ENCODE results near the gene SERPINF2. TPM values are rescaled to one million over a fixed set of nuclear protein-coding genes. Genes with fewer than 3 reads are reported as not detected.
"Not testable (repeated sequence)": the region's sequence is repeated elsewhere in the genome, so short reads cannot be mapped to it uniquely, and the experiment has no call there.

Gene SERPINF2
- total RNA-seq, 1 donor from 2014 or later = not detected

DNA sequence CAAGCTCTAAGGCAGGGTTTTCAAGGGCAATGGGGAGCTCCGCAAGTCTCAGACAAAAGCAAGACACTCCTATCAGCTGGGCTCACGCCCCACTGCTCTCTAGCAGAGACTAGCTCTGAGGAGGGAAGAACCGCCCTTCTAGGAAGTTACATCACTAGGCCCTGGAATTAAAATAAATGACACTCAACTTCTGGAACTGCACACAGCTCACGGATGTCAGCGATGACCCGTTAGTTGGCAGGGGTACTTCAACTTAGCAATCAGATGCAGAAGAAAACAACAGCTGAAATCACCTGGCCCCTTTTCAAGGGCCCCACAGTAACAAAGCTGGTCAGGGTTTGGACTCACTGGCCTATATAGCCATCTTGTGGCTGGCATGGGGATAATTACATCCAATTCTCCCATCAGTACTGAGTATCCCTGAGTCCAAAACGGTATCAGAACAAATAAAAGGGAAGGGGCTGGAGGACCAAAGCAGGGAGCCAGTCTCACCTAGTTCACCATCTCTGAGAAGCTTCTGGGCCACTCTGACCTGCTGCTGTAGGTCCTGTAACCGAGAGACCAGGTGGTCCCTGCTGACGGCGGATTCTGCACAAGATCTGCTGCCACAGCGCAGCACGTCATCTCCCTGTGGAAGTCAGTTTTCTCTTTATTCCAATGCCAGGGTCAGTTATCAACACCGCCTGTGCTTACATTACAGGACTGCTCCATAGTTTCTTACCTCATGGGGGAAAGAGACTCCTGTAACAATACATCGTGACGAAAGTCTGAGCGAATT is 41.4 kb downstream of the SERPINF2 start:
- DNase-seq (ENCODE audit: low spot score in 2 of 2) = peak; percentile 38 to 65
- FAIRE-seq = no peak

DNA sequence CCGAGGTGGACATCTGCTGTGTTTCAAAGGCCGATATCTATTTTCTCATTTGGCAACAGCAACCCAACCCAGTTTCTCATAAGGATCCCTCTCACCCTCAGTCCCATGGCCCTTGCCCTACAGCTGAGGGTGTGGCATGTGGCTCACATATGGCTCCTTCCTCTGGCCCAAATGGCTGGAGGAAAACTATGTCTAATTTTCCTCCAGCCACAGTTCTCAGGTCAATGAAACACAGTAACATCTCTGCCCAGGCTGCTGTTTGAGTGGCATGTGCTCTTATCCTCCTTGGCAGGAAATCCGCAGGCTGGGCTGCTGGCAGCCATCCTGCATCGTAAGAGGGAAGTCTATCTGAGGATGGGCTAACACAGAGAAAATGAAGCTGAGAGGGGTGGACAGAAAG is 43.3 kb downstream of the SERPINF2 start:
- DNase-seq (ENCODE audit: low spot score in 2 of 2) (no peak), FAIRE-seq (no peak)

DNA sequence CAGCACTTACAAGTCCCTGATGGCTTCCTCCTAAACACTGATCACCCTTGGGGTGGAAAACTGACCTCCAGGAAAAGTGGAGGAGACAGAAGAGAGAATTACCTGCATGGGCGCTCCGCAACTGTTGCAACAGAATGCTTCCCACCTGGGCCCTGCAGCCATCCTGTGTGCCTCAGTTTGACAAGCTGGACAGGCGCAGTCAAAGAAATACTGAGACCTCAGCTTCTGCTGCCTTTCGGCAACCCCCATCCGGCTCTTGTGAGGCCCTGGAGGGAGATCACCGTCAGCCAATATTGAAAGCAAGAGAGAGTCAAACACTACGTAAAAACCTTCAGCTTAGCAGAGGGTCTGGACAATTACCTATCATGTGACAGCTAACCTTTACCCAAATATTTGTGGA is 44.0 kb downstream of the SERPINF2 start:
- DNase-seq (ENCODE audit: low spot score in 2 of 2) = no peak
- FAIRE-seq = no peak

DNA sequence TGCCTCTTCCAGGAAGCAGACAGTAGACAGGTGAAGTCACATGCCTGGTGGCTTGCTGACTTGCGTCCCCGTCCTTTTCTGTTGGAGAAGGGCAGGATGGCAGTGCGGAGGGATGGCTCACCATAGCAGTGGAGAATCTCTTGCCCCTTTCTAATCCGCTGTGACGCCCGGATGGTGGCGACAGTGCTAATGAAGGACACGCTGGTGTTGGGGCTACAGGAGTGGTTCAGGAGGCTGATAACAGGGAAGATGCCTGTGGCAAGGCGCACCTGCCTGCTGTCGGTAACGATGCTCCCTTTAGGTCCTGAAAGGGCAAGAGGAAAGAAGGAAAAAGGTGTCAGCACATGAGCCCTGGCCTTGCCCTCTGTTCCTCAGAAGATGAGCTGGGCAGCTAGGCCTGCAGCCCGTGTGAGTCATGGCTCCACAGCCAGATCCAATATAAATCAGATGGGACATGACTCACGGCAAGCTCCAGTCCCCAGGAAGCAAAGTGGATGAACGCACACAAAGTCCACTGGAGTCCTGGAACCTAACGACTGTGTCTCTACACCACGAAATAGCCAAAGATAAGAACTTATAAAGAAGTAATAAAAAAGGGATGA is 44.7 kb downstream of the SERPINF2 start:
- DNase-seq (ENCODE audit: low spot score in 2 of 2) (no peak), FAIRE-seq (no peak)

DNA sequence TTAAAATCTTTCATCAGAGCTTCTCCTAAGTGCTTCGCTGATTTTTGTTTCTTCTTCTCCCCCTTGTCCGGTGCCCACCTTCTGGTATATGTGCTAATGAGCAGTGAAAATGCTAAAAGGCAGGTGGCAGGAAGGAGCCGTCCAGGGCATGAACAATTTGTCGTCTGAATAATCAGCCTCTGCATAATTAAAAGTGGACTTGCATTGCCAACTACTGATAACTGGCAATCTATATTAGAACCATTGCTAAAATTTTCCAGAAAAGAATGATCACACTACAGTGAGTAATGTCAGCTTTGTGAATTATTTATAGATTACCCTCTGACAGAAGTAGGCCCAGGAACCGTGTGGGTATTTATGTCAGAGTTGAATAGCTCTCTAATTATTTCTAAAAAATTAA is 47.3 kb downstream of the SERPINF2 start:
- no peak for FAIRE-seq
- no peak for DNase-seq (ENCODE audit: low spot score in 2 of 2)

DNA sequence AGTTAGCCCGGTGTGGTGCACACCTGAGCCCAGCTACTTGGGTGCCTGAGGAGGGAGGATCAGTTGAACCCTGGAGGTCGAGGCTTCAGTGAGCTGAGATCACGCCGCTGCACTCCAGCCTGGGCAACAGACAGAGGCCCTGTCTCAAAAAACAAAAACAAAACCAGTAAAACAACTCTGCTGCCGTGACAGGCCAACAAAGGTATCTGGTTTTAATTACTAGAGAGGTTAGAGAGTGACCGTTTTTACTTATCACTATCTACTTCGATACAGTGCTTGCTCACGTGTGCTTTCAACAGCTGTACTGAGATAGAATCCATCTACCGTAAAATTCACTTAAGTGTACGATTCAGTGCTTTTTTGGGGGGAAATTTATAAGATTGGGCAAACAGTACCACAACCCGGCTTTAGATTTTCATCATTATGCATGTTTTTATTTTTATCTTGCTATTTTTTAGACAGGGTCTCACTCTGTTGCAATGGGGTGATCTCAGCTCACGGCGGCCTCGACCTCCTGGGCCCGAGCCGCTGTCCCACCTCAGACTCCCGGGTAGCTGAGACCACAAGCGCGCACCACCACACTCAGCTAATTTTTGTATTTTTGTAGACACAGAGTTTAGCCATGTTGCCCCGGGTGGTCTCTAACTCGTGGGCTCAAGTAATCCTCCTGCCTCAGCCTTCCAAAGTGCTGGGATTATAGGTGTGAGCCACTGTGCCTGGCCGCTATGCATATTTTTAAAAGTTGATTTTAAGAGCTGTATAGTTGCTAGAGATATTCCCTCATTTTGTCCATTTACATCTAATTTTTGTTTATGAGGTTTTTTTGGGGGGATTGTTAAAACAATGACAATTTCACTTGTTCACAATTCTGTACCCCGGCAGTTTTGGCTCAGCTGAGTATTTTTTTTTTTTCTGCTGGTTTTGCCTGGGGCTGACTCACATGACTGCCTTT is 50.1 kb downstream of the SERPINF2 start:
- DNase-seq (ENCODE audit: low spot score in 2 of 2) = no peak
- no peak for FAIRE-seq

DNA sequence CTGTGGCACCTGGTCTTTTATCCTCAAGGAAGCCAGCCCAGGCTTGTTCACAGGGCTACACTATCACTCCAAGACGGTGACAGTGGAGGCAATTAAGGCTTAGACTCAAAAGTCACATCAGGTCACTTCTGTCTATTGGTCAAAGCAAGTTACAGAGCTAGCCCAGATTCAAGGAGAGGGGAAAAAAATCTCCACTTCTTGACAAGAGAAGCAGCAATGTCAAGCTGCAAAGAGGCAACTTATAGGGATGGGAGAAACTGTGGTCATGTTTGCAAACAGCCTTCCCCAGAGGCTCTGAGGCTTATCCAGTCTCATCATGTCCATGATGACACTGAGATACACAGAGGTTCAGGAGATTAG is 50.8 kb downstream of the SERPINF2 start:
- no peak for FAIRE-seq
- DNase-seq (ENCODE audit: low spot score in 2 of 2) = no peak

DNA sequence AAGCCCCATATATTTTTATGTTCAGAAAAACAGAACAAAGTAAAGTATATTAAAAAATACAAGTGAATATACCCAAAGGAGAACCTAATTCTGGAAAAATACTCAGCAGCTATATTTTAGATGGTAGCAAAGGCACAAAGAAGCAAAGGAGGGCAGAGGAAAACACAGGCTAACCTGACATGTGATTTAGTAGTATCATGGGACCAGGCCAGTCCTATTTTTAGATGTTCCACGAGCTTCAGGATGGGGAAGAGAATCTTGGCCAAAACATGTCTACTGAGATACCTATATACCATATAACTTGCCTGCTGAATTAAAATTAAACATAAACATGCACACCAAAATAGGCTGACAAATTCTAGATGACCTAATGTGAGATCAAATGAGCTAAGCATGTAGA is 54.1 kb downstream of the SERPINF2 start:
- DNase-seq (ENCODE audit: low spot score in 2 of 2) = no peak
- no peak for FAIRE-seq

DNA sequence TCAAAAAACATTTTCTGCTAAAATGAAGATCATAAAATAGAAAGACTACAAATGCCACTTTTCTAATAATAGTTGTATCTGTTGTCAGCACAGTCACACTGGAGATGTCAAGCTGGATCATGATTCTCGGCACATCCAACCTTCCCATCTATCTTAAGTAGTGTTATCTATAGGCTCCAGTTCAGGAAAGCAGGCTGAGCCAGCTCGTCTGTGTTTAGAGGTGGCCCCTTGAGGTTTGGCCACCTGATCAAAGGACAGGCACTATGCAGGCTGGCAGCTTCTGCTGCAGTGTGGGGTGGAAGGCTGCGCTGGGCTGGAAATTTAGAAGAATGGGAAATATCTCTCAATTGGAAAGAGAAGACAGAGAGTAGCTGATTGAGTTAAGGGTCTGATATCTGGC is 54.7 kb downstream of the SERPINF2 start:
- DNase-seq (ENCODE audit: low spot score in 2 of 2) (no peak), FAIRE-seq (no peak)

DNA sequence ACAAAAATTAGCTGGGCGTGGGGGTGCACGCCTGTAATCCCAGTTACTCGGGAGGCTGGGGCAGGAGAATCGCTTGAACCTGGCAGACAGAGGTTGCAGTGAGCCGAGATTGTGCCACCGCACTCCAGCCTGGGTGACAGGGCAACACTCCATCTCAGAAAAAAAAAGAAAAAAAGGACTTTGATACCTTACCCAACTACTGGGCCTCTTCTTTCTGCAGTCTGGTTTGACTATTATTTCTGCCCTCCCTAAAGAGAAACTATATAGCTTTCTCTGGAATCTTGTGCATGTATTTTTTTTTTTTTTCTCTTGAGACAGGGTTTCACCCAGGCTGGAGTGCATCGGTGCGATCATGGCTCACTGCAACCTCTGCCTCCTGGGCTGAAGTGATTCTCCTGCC is 55.2 kb downstream of the SERPINF2 start:
- not testable (repeated sequence) for FAIRE-seq; DNase-seq (ENCODE audit: low spot score in 2 of 2)

DNA sequence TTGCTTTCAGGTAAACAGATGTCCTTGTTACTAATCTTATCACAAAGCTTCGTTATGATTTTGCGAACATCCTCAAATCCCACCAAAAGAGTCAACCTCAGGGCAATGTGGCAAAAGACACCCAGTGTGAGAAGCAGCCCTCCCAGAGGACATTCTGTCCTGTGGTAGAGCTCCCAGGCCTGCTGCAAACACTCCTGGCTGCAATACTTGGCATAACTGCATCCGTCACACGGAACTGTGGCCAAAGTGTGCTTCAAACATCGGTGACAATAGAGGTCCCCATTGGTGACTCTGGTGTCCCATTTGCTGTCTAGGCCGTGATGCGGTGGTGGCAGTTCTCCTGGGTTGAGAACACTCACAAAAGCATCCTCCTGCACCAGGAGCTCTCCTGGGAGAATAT is 57.6 kb downstream of the SERPINF2 start:
- FAIRE-seq (no peak), DNase-seq (ENCODE audit: low spot score in 2 of 2) (no peak)

DNA sequence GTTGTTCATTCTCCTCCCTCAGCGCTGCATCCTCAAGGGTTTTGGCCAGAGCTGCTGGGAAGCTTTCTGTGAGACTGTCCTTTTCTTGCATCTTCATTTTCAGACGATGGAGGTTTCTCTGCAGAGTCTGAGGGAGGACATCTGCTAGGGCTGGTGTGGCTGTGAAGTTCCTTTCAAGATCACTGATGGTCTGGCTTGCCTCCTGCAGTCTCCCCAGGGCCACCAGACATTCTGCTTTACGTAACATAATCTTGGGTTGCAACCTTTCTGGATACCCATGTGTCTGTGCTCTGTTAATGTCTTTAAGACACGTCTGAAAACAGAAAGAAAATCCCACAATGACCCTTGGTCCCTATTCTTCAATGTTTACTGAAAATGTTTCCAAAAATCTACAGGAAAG is 58.0 kb downstream of the SERPINF2 start:
- FAIRE-seq (no peak), DNase-seq (ENCODE audit: low spot score in 2 of 2) (no peak)

DNA sequence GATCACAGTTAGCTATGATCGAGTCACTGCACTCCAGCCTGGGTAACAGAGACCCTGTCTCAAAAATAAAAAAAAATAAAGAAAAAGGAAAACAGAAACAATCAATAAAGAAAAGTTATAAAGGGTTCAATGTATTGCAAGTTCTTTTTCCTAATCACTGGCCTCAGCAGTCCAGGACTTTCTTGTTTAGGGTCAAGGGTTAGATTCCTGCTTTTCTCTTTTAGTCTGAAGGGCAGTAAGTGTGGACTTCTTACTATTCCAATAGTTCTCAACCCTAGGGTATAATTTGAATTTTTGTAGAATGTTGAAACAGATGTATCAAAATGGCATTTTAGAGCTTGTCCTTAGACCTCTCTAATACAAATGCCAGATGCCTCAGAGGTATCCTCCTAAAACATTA is 59.8 kb downstream of the SERPINF2 start:
- FAIRE-seq (no peak), DNase-seq (ENCODE audit: low spot score in 2 of 2) (no peak)

DNA sequence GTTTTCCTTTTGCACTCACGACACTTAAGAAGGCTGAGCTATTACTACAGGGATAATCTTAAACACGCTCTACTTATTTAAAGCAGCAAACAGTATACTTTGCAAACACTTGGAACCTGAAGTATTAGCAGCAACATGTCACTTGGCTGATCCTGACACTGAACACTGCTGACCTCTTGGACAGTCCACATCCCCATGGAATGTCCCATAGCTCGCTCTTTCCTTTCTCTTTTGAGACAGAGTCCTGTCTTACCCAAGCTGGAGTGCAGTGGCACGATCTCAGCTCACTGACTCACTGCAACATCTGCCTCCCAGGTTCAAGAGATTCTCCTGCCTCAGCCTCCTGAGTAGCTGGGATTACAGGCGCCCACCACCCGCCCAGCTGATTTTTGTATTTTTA is 60.6 kb downstream of the SERPINF2 start:
- no peak for FAIRE-seq
- DNase-seq (ENCODE audit: low spot score in 2 of 2) = no peak

Other genes starting within 250 kb of the SERPINF2 start
- 28.5 TPM for gene INPP5K, start 226.3 kb upstream of the SERPINF2 start, total RNA-seq
- gene PITPNA, start 180.1 kb upstream of the SERPINF2 start, total RNA-seq = 18.8 TPM
- 15.5 TPM for gene SLC43A2, start 114.0 kb upstream of the SERPINF2 start, total RNA-seq
- 3.3 TPM for gene SCARF1, start 97.1 kb upstream of the SERPINF2 start, total RNA-seq
- gene RILP, start 93.0 kb upstream of the SERPINF2 start, total RNA-seq = 2.9 TPM
- 75.0 TPM for gene PRPF8, start 58.0 kb upstream of the SERPINF2 start, total RNA-seq
- gene TLCD2, start 32.5 kb upstream of the SERPINF2 start, total RNA-seq = 0.41 TPM
- gene WDR81, start 18.2 kb upstream of the SERPINF2 start, total RNA-seq = 10.2 TPM
- 9.0 TPM for gene SERPINF1, start 19.2 kb downstream of the SERPINF2 start, total RNA-seq
- 8.6 TPM for gene SMYD4, start 87.0 kb downstream of the SERPINF2 start, total RNA-seq
- 19.2 TPM for gene RPA1, start 87.1 kb downstream of the SERPINF2 start, total RNA-seq

All from frontal cortex (tissue), 4 donors.